Stimulated activated CD8-positive, alpha-beta memory T cell treated with anti-CD3 and anti-CD28 coated beads, Interleukin-7, amount 100 ng/mL, for 48 hours (primary cell): ENCODE results near the gene ARHGEF39.

ENCODE experiments used
- DNase-seq, 2 donors: peaks; one replicate each; pipeline ENCODE4 v3.0.0-alpha.2; 2020; ENCODE audit warnings: low read depth in 1 of 2; ENCODE audit errors: extremely low read depth in 1 of 2

The ARHGEF39 gene

GRCh38 chr9:35679091-35679490 is 14.1 kb upstream of the ARHGEF39 start:
- DNase-seq: no peak

- DNase-seq: no peak
Measured at GRCh38 chr9:35675732-35676392, 10.9 kb upstream of the ARHGEF39 start.

- no peak for DNase-seq
Measured at GRCh38 chr9:35675204-35675603, 10.2 kb upstream of the ARHGEF39 start.

- DNase-seq: no peak
Measured at GRCh38 chr9:35674025-35674361, 9.0 kb upstream of the ARHGEF39 start.

- DNase-seq: no peak
Measured at GRCh38 chr9:35673132-35674024, 8.4 kb upstream of the ARHGEF39 start, which contains the start of gene CA9. Gene CA9, plus strand, starts transcription at chr9:35673928. Its CDS starts 32 bp downstream, at chr9:35673960.

GRCh38 chr9:35669331-35670145 is 4.5 kb upstream of the ARHGEF39 start:
- no peak for DNase-seq

- no peak for DNase-seq
Measured at GRCh38 chr9:35667939-35668338, 2.9 kb upstream of the ARHGEF39 start.

GRCh38 chr9:35666549-35666948 is 1.6 kb upstream of the ARHGEF39 start:
- DNase-seq: no peak

- no peak for DNase-seq
Measured at GRCh38 chr9:35666045-35666444, 1.1 kb upstream of the ARHGEF39 start.

GRCh38 chr9:35665471-35665818 is 450 bp upstream of the ARHGEF39 start:
- no peak for DNase-seq

GRCh38 chr9:35662437-35662836 is 2.6 kb downstream of the ARHGEF39 start:
- DNase-seq: no peak

GRCh38 chr9:35661756-35662350 is 3.1 kb downstream of the ARHGEF39 start:
- no peak for DNase-seq

- DNase-seq: no peak
Measured at GRCh38 chr9:35660966-35661415, 4.0 kb downstream of the ARHGEF39 start.

GRCh38 chr9:35659340-35659739 is 5.7 kb downstream of the ARHGEF39 start:
- no peak for DNase-seq

GRCh38 chr9:35658968-35659220 is 6.1 kb downstream of the ARHGEF39 start:
- no peak for DNase-seq

GRCh38 chr9:35658137-35658967 is 6.6 kb downstream of the ARHGEF39 start, which contains the start of gene CCDC107:
Gene CCDC107, plus strand, starts transcription at chr9:35658292. Its CDS starts 88 bp downstream, at chr9:35658380.
- DNase-seq: peak; percentile 65 to 72

- DNase-seq: peak; percentile 90 to 99
Measured at GRCh38 chr9:35657546-35658136, 7.4 kb downstream of the ARHGEF39 start, which contains the start of gene RMRP. Gene RMRP, minus strand, starts transcription at chr9:35658019.

GRCh38 chr9:35656831-35657545 is 8.0 kb downstream of the ARHGEF39 start:
- no peak for DNase-seq

GRCh38 chr9:35656348-35656747 is 8.6 kb downstream of the ARHGEF39 start:
- no peak for DNase-seq
